Liver (tissue), 9 donors: ENCODE data around the gene SLC9B1. TPM values are rescaled to one million over a fixed set of nuclear protein-coding genes. Genes with fewer than 3 reads are reported as not detected.
"Not testable (repeated sequence)": the region's sequence is repeated elsewhere in the genome, so short reads cannot be mapped to it uniquely, and the experiment has no call there.

Experiments
- DNase-seq: peaks from one replicate; pipeline ENCODE4 v3.0.0-alpha.2; 2017; ENCODE audit warnings: low spot score
- H3K27ac ChIP-seq, 2 donors: one replicate each; pipeline ENCODE4 v1.7.0; 2013; ENCODE audit warnings: inconsistent platforms in 2 of 2, low read length in 2 of 2, control low read depth in 1 of 2, low read depth in 1 of 2, mild to moderate bottlenecking in 1 of 2
- H3K27me3 ChIP-seq, 4 donors: one replicate each; pipeline versions ENCODE4 v1.6.1 to v1.7.0; 2013; ENCODE audit warnings: low read length in 3 of 4, inconsistent platforms in 1 of 4, mild to moderate bottlenecking in 1 of 4, moderate library complexity in 1 of 4; ENCODE audit not compliant: control insufficient read depth in 4 of 4, insufficient read depth in 4 of 4
- H3K36me3 ChIP-seq, 4 donors: one replicate each; pipeline versions ENCODE4 v1.6.1 to v1.7.0; 2013; ENCODE audit warnings: low read length in 3 of 4, mild to moderate bottlenecking in 3 of 4, low read depth in 1 of 4, moderate library complexity in 1 of 4; ENCODE audit not compliant: control insufficient read depth in 4 of 4, insufficient read depth in 3 of 4
- H3K4me1 ChIP-seq, 4 donors: one replicate each; pipeline versions ENCODE4 v1.6.1 to v1.7.0; 2013; ENCODE audit warnings: low read length in 3 of 4, mild to moderate bottlenecking in 3 of 4, moderate library complexity in 1 of 4; ENCODE audit not compliant: control insufficient read depth in 4 of 4, insufficient read depth in 4 of 4
- H3K4me3 ChIP-seq, 3 donors: one replicate each; pipeline versions ENCODE4 v1.6.1 to v1.7.0; 2013; ENCODE audit warnings: low read length in 3 of 3, control low read depth in 1 of 3, low read depth in 1 of 3, mild to moderate bottlenecking in 1 of 3
- H3K9ac ChIP-seq, 2 donors: one replicate each; pipeline ENCODE4 v1.7.0; 2013; ENCODE audit warnings: low read length in 2 of 2, mild to moderate bottlenecking in 2 of 2, moderate library complexity in 2 of 2, control low read depth in 1 of 2, low read depth in 1 of 2
- H3K9me3 ChIP-seq, 4 donors: one replicate each; pipeline versions ENCODE4 v1.6.1 to v1.7.0; 2013; ENCODE audit warnings: low read length in 3 of 4; ENCODE audit not compliant: control insufficient read depth in 4 of 4
- EGR1 ChIP-seq, 2 donors: IDR thresholded peaks; 2 replicates each; pipeline ENCODE4 v1.6.1; 2016 to 2018; ENCODE audit warnings: antibody characterized with exemption in 2 of 2, low read depth in 2 of 2
- FOXA1 ChIP-seq: IDR thresholded peaks from 2 replicates; pipeline ENCODE4 v1.6.1; 2016; ENCODE audit warnings: antibody characterized with exemption
- FOXA2 ChIP-seq: IDR thresholded peaks from 2 replicates; pipeline ENCODE4 v1.6.1; 2016; ENCODE audit warnings: antibody characterized with exemption
- GABPA ChIP-seq, 2 donors: IDR thresholded peaks in 1 of 2; conservative IDR thresholded peaks in 1 of 2; 2 replicates each; pipeline ENCODE4 v1.6.1; 2016; ENCODE audit warnings: antibody characterized with exemption in 2 of 2, mild to moderate bottlenecking in 1 of 2, moderate library complexity in 1 of 2
- HNF4A ChIP-seq, 2 donors: conservative IDR thresholded peaks; 2 replicates each; pipeline ENCODE4 v1.6.1; 2016; ENCODE audit warnings: antibody characterized with exemption in 2 of 2, mild to moderate bottlenecking in 2 of 2
- HNF4G ChIP-seq: IDR thresholded peaks from 2 replicates; pipeline ENCODE4 v1.6.1; 2016; ENCODE audit warnings: antibody characterized with exemption
- JUND ChIP-seq, 2 donors: IDR thresholded peaks; 2 replicates each; pipeline ENCODE4 v1.6.1; 2016; ENCODE audit warnings: antibody characterized with exemption in 2 of 2
- NR2F2 ChIP-seq: IDR thresholded peaks from 2 replicates; pipeline ENCODE4 v1.6.1; 2016; ENCODE audit warnings: antibody characterized with exemption
- RAD21 ChIP-seq, 2 donors: IDR thresholded peaks; 2 replicates each; pipeline ENCODE4 v1.6.1; 2016; ENCODE audit warnings: antibody characterized with exemption in 2 of 2, mild to moderate bottlenecking in 2 of 2
- RXRA ChIP-seq, 2 donors: IDR thresholded peaks; 2 replicates each; pipeline ENCODE4 v1.6.1; 2017 to 2018; ENCODE audit warnings: antibody characterized with exemption in 2 of 2, mild to moderate bottlenecking in 1 of 2
- SP1 ChIP-seq: IDR thresholded peaks from 2 replicates; pipeline ENCODE4 v1.6.1; 2018; ENCODE audit warnings: antibody characterized with exemption, mild to moderate bottlenecking
- TAF1 ChIP-seq: conservative IDR thresholded peaks from 2 replicates; pipeline ENCODE4 v1.6.1; 2016; ENCODE audit warnings: antibody characterized with exemption, mild to moderate bottlenecking
- WGBS: extraction: QIAGEN DNeasy Blood & Tissue Kit; methylation state at CpG from one replicate; pipeline ENCODE4 v1.1.7; 2013; 5-methylcytosine and 5-hydroxymethylcytosine counted together
- polyA plus RNA-seq, 2 donors: library from polyadenylated mRNA; stranded (reverse) in 1 of 2; unstranded in 1 of 2; fragments of 200-250 nt in 1 of 2; fragments of >200 nt in 1 of 2; fragmentation: Nextera tagmentation in 1 of 2; extraction: Ambion mirVana in 1 of 2; gene quantifications; one replicate each; pipeline versions ENCODE4 v1.2.1 to v1.2.3, GENCODE V29; 2013 to 2015
- total RNA-seq, 2 donors: library from RNA; depleted of rRNA; stranded (reverse); fragments of >200 nt; gene quantifications; one replicate each; pipeline ENCODE4 v1.2.3, GENCODE V29; 2014
- TF ChIP-seq, protein P1 (sequence below): IDR thresholded peaks from 2 replicates; pipeline ENCODE4 v1.6.1; 2016; ENCODE audit warnings: antibody characterized with exemption
- TF ChIP-seq, protein P2 (sequence below): fragments of 150-350 bp; IDR thresholded peaks from 2 replicates; pipeline ENCODE4 v1.5.1; 2017; ENCODE audit warnings: improper control_type of control experiment, low read depth, low read length; ENCODE audit not compliant: missing input control
- TF ChIP-seq, protein P3 (sequence below): IDR thresholded peaks from 2 replicates; pipeline ENCODE4 v1.6.1; 2016; ENCODE audit warnings: antibody characterized with exemption
- donor health status: healthy.
- donor health status: healthy.
- donor health status: healthy.
- donor health status: healthy.
- donor health status: healthy.

The SLC9B1 gene
- total and polyA plus RNA-seq, 4 donors = 0.19 to 0.51 (median 0.50) TPM; not detected in 1

GRCh38 chr4:102988429-102989020 is 31.0 kb downstream of the SLC9B1 start:
- WGBS = 98% methylated on average over 1 of the region's 1 CpG
- Histone ChIP-seq H3K36me3 (no peaks in the 10 kb centered on the region), H3K9me3 (no peaks in the 10 kb centered on the region), H3K27me3 (no peaks in the 10 kb centered on the region), H3K27ac (no peak overlapping the region), H3K9ac (no peak overlapping the region), H3K4me1 (no peaks in the 10 kb centered on the region), H3K4me3 (no peak overlapping the region)
- no peak for DNase-seq
- TF ChIP-seq, protein P1, sequence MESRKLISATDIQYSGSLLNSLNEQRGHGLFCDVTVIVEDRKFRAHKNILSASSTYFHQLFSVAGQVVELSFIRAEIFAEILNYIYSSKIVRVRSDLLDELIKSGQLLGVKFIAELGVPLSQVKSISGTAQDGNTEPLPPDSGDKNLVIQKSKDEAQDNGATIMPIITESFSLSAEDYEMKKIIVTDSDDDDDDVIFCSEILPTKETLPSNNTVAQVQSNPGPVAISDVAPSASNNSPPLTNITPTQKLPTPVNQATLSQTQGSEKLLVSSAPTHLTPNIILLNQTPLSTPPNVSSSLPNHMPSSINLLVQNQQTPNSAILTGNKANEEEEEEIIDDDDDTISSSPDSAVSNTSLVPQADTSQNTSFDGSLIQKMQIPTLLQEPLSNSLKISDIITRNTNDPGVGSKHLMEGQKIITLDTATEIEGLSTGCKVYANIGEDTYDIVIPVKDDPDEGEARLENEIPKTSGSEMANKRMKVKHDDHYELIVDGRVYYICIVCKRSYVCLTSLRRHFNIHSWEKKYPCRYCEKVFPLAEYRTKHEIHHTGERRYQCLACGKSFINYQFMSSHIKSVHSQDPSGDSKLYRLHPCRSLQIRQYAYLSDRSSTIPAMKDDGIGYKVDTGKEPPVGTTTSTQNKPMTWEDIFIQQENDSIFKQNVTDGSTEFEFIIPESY = no peak
- TF ChIP-seq RXRA (IDR thresholded peaks at IDR 0.05) (no peak), JUND (IDR thresholded peaks at IDR 0.05) (no peak), FOXA2 (no peak), SP1 (no peak), EGR1 (IDR thresholded peaks at IDR 0.05; ENCODE audit: low read depth in 2 of 2) (no peak), HNF4A (conservative IDR thresholded peaks at IDR 0.05) (no peak), RAD21 (IDR thresholded peaks at IDR 0.05) (no peak), TAF1 (no peak), NR2F2 (no peak), FOXA1 (no peak)
- TF ChIP-seq, protein P2, sequence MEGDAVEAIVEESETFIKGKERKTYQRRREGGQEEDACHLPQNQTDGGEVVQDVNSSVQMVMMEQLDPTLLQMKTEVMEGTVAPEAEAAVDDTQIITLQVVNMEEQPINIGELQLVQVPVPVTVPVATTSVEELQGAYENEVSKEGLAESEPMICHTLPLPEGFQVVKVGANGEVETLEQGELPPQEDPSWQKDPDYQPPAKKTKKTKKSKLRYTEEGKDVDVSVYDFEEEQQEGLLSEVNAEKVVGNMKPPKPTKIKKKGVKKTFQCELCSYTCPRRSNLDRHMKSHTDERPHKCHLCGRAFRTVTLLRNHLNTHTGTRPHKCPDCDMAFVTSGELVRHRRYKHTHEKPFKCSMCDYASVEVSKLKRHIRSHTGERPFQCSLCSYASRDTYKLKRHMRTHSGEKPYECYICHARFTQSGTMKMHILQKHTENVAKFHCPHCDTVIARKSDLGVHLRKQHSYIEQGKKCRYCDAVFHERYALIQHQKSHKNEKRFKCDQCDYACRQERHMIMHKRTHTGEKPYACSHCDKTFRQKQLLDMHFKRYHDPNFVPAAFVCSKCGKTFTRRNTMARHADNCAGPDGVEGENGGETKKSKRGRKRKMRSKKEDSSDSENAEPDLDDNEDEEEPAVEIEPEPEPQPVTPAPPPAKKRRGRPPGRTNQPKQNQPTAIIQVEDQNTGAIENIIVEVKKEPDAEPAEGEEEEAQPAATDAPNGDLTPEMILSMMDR = no peak

DNA sequence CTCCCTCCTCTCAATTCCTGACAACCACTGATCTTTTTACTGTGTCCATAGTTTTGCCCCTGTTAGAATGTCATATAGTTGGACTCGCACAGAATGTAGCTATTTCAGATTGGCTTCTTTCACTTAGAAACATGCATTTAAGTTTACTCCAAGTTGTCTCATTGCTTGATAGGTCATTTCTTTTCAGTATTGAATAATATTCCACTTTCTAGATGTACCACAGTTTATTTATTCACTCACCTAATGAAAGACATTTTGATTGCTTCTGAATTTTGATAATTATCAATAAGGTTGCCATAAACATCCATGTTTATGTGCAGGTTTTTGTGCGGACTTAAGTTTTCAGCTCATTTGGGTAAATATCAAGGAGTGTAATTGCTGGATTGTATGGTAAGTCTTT is 38.5 kb downstream of the SLC9B1 start:
- H3K36me3 ChIP-seq = no peaks in the 10 kb centered on the region
- no peak for TF ChIP-seq FOXA2
- TF ChIP-seq NR2F2 = no peak
- TF ChIP-seq, protein P2 = no peak
- TF ChIP-seq JUND (IDR thresholded peaks at IDR 0.05) = no peak
- no peak for TF ChIP-seq TAF1
- no peak for TF ChIP-seq FOXA1
- TF ChIP-seq RAD21 (IDR thresholded peaks at IDR 0.05) = no peak
- no peak for TF ChIP-seq EGR1 (IDR thresholded peaks at IDR 0.05; ENCODE audit: low read depth in 2 of 2)
- TF ChIP-seq HNF4G = no peak
- TF ChIP-seq, protein P3, sequence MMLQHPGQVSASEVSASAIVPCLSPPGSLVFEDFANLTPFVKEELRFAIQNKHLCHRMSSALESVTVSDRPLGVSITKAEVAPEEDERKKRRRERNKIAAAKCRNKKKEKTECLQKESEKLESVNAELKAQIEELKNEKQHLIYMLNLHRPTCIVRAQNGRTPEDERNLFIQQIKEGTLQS = no peak
- no peak for TF ChIP-seq SP1
- TF ChIP-seq GABPA (IDR thresholded peaks at IDR 0.05 in 1 of 2, conservative IDR thresholded peaks at IDR 0.05 in 1 of 2) = no peak
- TF ChIP-seq RXRA (IDR thresholded peaks at IDR 0.05) = no peak
- no peaks in the 10 kb centered on the region for H3K4me1 ChIP-seq
- no peaks in the 10 kb centered on the region for H3K9me3 ChIP-seq
- no peaks in the 10 kb centered on the region for H3K27me3 ChIP-seq
- H3K4me3 ChIP-seq = no peak overlapping the region
- H3K27ac ChIP-seq = no peak overlapping the region
- no peak overlapping the region for H3K9ac ChIP-seq
- no peak for DNase-seq
- 96% methylated on average over 2 of the region's 2 CpGs for WGBS

- WGBS = 90% methylated on average over 2 of the region's 2 CpGs
- H3K4me1 ChIP-seq, H3K27me3 ChIP-seq, H3K9ac ChIP-seq, H3K27ac ChIP-seq, H3K36me3 ChIP-seq, DNase-seq, H3K9me3 ChIP-seq, H3K4me3 ChIP-seq: not testable (repeated sequence)
Measured at GRCh38 chr4:102961813-102962212, 57.7 kb downstream of the SLC9B1 start.
